Loucy (cell line): ENCODE measurements around the gene BFSP1.

Source experiments
- H2AFZ ChIP-seq: fragments of 200-600 bp; sonication (generic); 2 replicates; pipeline ENCODE4 v1.6.0; 2016; ENCODE audit warnings: antibody characterized with exemption, mild to moderate bottlenecking, low read length, moderate library complexity
- H3F3A ChIP-seq: fragments of 200-600 bp; 2 replicates; pipeline ENCODE4 v1.6.0; 2016; ENCODE audit warnings: antibody characterized with exemption, low read depth, mild to moderate bottlenecking
- H3K27me3 ChIP-seq: fragments of 200-600 bp; sonication (generic); 2 replicates; pipeline ENCODE4 v1.6.1; 2014; ENCODE audit warnings: low read length, mild to moderate bottlenecking; ENCODE audit not compliant: insufficient read depth, poor library complexity, severe bottlenecking
- H3K36me3 ChIP-seq: fragments of 200-600 bp; sonication (generic); 2 replicates; pipeline ENCODE4 v1.6.1; 2016; ENCODE audit warnings: low read length; ENCODE audit not compliant: insufficient read depth
- H3K4me1 ChIP-seq: fragments of 200-600 bp; sonication (generic); 2 replicates; pipeline ENCODE4 v1.5.1; 2014; ENCODE audit warnings: low read length, mild to moderate bottlenecking; ENCODE audit not compliant: insufficient read depth, poor library complexity, severe bottlenecking
- H3K4me2 ChIP-seq: fragments of 200-600 bp; sonication (generic); 2 replicates; pipeline ENCODE4 v1.6.0; 2014; ENCODE audit warnings: antibody characterized with exemption, low read length, low read depth, mild to moderate bottlenecking; ENCODE audit not compliant: poor library complexity, severe bottlenecking
- H3K4me3 ChIP-seq: fragments of 200-600 bp; sonication (generic); 2 replicates; pipeline ENCODE4 v1.5.1; 2014; ENCODE audit warnings: low read length, mild to moderate bottlenecking, mixed read lengths; ENCODE audit not compliant: poor library complexity, severe bottlenecking
- H3K79me2 ChIP-seq: fragments of 200-600 bp; sonication (generic); 2 replicates; pipeline ENCODE4 v1.6.1; 2014; ENCODE audit warnings: low read length; ENCODE audit not compliant: insufficient read depth
- H3K9ac ChIP-seq: fragments of 200-600 bp; sonication (generic); 2 replicates; pipeline ENCODE4 v1.6.0; 2014; ENCODE audit warnings: mild to moderate bottlenecking, low read depth, low read length, moderate library complexity; ENCODE audit not compliant: poor library complexity, severe bottlenecking
- H3K9me2 ChIP-seq: fragments of 200-600 bp; sonication (generic); replicated peaks from 2 replicates; pipeline ENCODE4 v1.6.1; 2016; ENCODE audit warnings: low read depth, low read length, mixed read lengths
- H3K9me3 ChIP-seq: fragments of 200-600 bp; sonication (generic); 2 replicates; pipeline ENCODE4 v1.6.1; 2014; ENCODE audit warnings: mild to moderate bottlenecking, antibody characterized with exemption, low read length, low read depth; ENCODE audit not compliant: insufficient read depth
- H4K20me1 ChIP-seq: fragments of 200-600 bp; sonication (generic); 2 replicates; pipeline ENCODE4 v1.6.0; 2014; ENCODE audit warnings: antibody characterized with exemption, low read length, mild to moderate bottlenecking; ENCODE audit not compliant: insufficient read depth, poor library complexity, severe bottlenecking
- EZH2phosphoT487 ChIP-seq: fragments of 200-600 bp; IDR thresholded peaks from 2 replicates; pipeline ENCODE4 v1.6.1; 2018; ENCODE audit warnings: antibody characterized with exemption, mild to moderate bottlenecking, moderate library complexity, borderline replicate concordance
- TF ChIP-seq, protein P1 (sequence below): fragments of 200-600 bp; sonication (generic); conservative IDR thresholded peaks from 2 replicates; pipeline ENCODE4 v1.5.1; 2014; ENCODE audit warnings: mild to moderate bottlenecking, antibody characterized with exemption, low read length

BFSP1 gene

DNA sequence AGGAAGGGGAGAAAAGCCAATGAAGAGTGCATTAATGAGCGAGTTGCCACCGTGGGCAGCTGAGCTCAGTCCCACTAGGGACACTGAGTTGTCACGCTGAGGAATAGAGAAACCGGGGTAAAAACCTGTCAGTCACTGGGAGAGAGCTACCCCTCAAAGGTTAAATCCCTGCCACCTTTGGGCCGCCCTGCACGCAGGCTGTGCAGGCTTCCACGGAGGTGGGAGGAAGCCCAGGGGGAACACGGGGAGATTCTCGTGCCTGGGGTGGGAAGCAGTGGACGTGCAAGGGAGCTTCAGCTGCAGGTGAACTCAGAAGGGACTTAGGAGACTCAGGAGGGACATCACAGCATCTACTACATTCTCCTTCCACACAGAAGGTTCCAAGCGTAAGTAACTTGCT, 50.5 kb downstream of the BFSP1 start:
- H3K79me2 ChIP-seq: no peaks in the 10 kb centered on the region
- H3K9me2 ChIP-seq: no peaks in the 10 kb centered on the region
- H3K36me3 ChIP-seq: no peaks in the 10 kb centered on the region
- H3K9me3 ChIP-seq: no peaks in the 10 kb centered on the region; the same call in 1 of the 2 replicates
- no peak overlapping the region for H3K9ac ChIP-seq
- H3K4me2 ChIP-seq: no peak overlapping the region
- no peak overlapping the region for H3K4me3 ChIP-seq
- H3K27me3 ChIP-seq: no peaks in the 10 kb centered on the region
- no peaks in the 10 kb centered on the region for H4K20me1 ChIP-seq
- no peaks in the 10 kb centered on the region for H3K4me1 ChIP-seq
- H2AFZ ChIP-seq: no peak overlapping the region
- H3F3A ChIP-seq: no peaks in the 10 kb centered on the region
- TF ChIP-seq, protein P1, sequence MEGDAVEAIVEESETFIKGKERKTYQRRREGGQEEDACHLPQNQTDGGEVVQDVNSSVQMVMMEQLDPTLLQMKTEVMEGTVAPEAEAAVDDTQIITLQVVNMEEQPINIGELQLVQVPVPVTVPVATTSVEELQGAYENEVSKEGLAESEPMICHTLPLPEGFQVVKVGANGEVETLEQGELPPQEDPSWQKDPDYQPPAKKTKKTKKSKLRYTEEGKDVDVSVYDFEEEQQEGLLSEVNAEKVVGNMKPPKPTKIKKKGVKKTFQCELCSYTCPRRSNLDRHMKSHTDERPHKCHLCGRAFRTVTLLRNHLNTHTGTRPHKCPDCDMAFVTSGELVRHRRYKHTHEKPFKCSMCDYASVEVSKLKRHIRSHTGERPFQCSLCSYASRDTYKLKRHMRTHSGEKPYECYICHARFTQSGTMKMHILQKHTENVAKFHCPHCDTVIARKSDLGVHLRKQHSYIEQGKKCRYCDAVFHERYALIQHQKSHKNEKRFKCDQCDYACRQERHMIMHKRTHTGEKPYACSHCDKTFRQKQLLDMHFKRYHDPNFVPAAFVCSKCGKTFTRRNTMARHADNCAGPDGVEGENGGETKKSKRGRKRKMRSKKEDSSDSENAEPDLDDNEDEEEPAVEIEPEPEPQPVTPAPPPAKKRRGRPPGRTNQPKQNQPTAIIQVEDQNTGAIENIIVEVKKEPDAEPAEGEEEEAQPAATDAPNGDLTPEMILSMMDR: no peak
- TF ChIP-seq EZH2phosphoT487: no peak

DNA sequence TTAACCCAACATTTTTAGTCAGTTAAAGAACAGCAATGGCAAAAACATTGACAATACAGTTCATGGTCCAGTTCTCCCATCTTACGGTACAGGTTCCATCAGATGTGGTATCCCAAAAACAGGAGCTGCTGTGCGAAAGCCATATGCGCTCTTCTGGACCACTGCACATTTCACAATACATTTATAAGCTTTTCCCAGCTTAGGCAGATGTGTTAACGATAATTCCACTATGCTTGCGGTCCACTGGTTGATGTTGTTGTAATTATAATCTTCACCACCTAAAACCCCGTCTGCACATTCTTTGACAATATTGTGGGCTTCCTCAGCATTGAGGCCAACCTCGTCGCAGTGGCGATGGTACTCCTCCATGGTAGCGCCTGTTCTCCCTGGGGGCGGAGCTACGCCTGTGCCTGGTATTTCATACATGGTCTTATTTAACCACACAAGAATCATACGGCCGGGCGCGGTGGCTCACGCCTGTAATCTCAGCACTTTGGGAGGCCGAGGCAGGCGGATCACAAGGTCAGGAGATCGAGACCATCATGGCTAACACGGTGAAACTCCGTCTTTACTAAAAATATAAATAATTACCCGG, 52.0 kb downstream of the BFSP1 start:
- Histone ChIP-seq H4K20me1 (no peaks in the 10 kb centered on the region), H3F3A (no peaks in the 10 kb centered on the region), H2AFZ (no peak overlapping the region), H3K4me3 (no peak overlapping the region), H3K9me2 (no peaks in the 10 kb centered on the region), H3K9me3 (no peaks in the 10 kb centered on the region), H3K79me2 (no peaks in the 10 kb centered on the region), H3K4me1 (no peaks in the 10 kb centered on the region), H3K9ac (no peak overlapping the region), H3K4me2 (no peak overlapping the region), H3K36me3 (no peaks in the 10 kb centered on the region), H3K27me3 (no peaks in the 10 kb centered on the region)
- TF ChIP-seq, protein P1: no peak
- no peak for TF ChIP-seq EZH2phosphoT487

DNA sequence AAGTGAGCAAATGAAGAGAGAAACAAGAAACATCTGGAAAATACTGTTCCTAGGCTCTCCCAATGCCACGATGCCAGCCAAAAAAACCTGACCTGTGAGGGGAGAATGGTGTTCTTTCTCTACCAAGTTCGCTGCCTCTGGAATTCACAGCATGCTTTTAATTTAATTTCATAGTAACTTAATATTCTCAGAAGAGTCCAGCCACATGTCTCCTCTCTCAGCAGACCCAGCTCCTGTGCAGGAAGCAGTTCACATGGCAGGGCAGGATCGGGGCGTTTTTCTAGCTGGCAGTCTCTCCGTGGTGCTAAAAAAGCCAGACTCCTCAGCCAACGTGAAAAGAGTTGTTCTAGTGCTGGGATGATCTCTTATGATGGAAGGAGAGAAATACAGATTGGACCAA, 57.5 kb downstream of the BFSP1 start:
- no peaks in the 10 kb centered on the region for H3K4me1 ChIP-seq
- no peaks in the 10 kb centered on the region for H3K79me2 ChIP-seq
- TF ChIP-seq, protein P1: no peak
- TF ChIP-seq EZH2phosphoT487: no peak
- no peak overlapping the region for H3K4me2 ChIP-seq
- no peaks in the 10 kb centered on the region for H3K27me3 ChIP-seq
- no peaks in the 10 kb centered on the region for H3F3A ChIP-seq
- H3K4me3 ChIP-seq: no peak overlapping the region
- H3K9ac ChIP-seq: no peak overlapping the region
- H4K20me1 ChIP-seq: no peaks in the 10 kb centered on the region
- no peak overlapping the region for H2AFZ ChIP-seq
- no peaks in the 10 kb centered on the region for H3K9me3 ChIP-seq
- no peaks in the 10 kb centered on the region for H3K36me3 ChIP-seq
- H3K9me2 ChIP-seq: no peaks in the 10 kb centered on the region
